ENCODE measurements around the gene TUBB6.

The TUBB6 gene

GRCh38 chr18:12342661-12343060, 34.6 kb downstream of the TUBB6 start:
- DNase-seq, result no peak

DNA sequence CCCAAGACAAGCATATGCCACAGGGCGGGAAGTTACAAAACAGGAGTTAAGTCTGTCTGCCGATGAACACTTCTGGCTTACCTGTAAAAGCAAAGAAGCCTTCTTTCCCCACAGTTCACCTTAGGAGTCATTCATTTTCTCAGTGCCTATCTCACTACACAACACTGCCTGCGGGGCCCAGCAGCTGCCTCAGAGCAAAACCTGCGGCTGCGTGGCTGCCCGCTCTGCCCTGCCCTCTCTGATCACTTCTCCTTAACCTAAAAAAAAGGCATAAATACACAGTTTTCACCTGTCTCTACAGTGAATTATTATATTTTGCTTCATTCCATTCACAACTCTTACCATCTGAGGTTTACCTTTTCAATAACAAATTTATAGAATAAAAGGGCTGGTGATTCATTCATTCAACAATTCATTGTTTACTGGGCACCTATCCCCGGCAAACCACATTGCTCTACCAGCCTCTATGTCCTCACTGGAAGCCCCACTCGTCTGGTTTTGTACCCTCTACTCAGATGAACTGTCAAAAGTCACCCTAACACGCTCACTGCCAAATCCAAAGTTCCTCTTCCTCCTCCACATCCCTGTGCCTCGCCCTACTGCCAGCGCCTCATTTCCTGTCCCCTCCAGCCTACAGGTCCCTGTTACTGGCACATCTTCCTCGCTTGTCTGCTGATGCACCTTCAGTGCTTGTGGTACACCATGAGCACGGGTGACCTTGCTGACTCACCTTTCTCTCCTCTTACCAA, 37.6 kb downstream of the TUBB6 start:
- no peak for DNase-seq

DNA sequence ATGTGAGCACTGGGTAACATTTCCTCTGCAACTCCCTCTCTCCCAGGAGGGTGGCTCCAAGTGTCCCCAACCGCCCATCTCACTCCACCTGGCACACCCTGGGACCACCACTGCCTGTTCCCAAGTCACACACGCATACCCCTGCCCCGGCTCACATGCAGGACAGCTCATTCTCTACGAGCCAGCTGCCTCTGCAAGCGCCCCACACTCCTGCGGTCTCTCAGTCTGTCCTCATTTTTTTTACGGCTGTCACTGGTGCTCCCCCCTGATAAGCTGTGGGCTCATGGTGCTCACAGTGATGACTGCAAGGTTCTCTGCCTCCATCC, 38.2 kb downstream of the TUBB6 start:
- DNase-seq, result no peak

GRCh38 chr18:12347895-12348294, 39.9 kb downstream of the TUBB6 start:
- no peak for DNase-seq

GRCh38 chr18:12352188-12352587, 44.1 kb downstream of the TUBB6 start:
- no peak for DNase-seq

DNA sequence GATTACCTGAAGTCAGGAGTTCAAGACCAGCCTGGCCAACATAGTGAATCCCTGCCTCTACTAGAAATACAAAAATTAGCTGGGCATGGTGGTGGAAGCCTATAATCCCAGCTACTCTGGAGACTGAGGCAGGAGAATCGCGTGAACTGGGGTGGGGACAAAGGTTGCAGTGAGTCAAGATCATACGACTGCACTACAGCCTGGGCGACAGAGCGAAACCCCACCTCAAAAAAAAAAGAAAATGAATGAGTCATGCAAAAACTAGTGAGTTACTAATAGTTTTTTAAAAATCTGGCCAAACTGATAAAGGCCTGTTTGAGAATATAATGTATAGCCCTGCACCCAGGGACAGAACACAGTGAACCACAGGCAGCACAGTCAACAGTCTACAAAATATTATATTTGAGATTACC, 51.5 kb downstream of the TUBB6 start:
- DNase-seq, result peak; percentile 90

- DNase-seq, result peak; percentile 88
Observed at GRCh38 chr18:12361770-12362378, 53.8 kb downstream of the TUBB6 start.

DNA sequence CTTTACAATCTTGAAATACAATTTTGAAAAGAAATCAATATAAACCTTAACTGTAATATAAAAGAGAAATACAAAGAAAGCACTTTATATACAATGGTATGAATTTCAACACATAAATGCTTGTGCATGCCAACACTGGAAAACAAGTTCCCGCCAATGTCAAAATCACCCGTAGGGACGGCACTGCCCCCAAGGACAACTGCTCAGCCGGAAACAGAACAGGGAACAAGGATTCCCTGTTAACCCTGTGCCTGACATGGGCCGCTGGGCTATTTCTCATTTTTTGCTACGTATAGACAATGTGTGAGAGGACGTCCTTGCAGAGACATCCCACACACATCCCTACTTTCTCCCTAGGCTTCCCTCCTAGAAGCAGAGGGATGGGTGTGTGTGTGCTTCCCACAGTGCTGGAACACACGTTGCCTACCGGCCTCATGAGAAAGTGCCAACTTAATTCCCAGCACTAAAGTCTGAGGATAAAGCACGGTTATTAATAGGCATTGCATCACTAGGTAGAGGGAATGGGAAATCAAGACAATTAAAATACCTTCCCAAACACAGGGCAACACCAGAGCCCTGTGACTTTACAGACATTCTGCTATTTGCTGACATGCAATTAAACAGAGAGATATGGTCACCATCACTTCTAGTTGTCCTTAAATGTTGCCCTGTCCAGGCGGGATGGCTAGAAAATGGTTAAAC, 54.6 kb downstream of the TUBB6 start:
- no peak for DNase-seq

- DNase-seq, result no peak
Observed at GRCh38 chr18:12366379-12366778, 58.3 kb downstream of the TUBB6 start.

- DNase-seq, result no peak
Observed at GRCh38 chr18:12366784-12367183, 58.7 kb downstream of the TUBB6 start.

DNA sequence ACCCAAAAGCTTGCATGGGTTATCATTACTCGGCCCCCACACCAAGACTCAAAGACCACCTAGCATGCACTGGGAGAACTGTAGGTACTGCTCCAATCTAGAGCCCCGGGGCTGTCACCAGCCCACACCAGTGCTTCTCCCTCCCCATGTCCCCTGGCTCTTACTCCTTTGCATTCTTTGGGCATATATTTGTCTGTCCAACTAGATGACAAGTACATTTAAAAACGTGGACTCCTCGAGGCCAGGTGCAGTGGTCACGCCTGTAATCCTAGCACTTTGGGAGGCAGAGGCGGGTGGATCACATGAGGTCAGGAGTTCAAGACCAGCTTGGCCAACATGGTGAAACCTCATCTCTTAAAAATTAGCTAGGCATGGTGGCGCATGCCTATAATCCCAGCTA, 61.2 kb downstream of the TUBB6 start:
- no peak for DNase-seq

GRCh38 chr18:12371590-12371989, 63.5 kb downstream of the TUBB6 start:
- no peak for DNase-seq

GRCh38 chr18:12372406-12372805, 64.4 kb downstream of the TUBB6 start:
- DNase-seq, result peak; percentile 27

DNA sequence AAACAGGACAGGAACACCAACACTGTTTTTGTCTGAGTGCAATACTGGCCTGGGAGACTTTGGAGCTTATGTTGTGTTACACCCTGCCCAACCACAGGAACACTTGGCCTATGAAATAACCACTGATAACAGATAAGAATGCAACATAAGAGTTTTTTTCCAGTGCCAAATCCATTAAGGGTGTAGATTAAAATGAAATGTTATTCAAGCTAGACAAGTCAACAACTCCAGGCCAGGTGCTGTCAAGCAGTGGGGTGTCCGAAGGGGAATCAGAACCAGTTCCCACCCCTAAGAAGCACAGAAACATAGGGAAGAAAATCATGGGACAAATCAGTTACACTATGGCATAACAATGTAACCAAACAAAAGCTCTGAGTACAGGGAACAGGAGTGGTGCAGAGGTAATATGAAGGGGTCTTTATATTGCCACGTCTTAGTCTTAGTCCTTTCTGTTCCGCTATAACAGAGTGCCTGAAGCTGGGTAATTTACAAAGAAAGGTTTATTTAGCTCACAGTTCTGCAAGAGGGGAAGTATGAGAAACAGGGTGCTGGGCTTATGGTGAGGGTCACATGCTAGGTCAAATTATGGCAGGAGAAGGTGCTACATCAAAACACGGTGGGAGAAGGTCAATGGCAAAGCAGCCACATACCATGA, 65.2 kb downstream of the TUBB6 start:
- DNase-seq, result peak; percentile 88

DNA sequence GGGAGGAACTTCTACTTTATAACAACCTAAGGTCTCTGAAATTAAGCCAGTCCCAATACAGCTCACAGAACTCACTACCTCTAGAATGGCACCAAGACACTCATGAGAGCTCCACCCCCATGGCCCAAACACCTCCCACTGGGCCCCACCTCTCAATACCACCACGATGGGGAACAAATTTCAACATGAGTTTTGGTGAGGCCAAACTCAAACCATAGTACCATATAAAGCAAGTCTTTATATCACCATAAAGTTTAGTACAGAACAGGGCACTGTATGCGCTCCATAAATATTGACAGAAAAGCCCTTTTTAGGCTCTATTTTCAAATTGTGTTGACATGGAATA, 65.7 kb downstream of the TUBB6 start:
- peak; percentile 32 for DNase-seq

GRCh38 chr18:12374401-12374800, 66.4 kb downstream of the TUBB6 start:
- no peak for DNase-seq
